ENCODE data around the gene FHAD1. TPM values are rescaled to one million over a fixed set of nuclear protein-coding genes. Genes with fewer than 3 reads are reported as not detected.
A peak's percentile ranks its signal among the peaks of the same experiment; 100 is the strongest.

Gene FHAD1
- total and polyA plus RNA-seq, 9 of the 15 experiments (the other 6 are each of a cell fraction or from before 2014, with no cell fraction given) = 0.32 to 2.1 (median 1.5) TPM; not detected in 1

- TF ChIP-seq SMARCA5 (IDR thresholded peaks at IDR 0.05) (0 out of 2 replicates have a peak, but pooled peaks have one; percentile 92), RFX7 (CRISPR knock-in tag; IDR thresholded peaks at IDR 0.05) (no peak), PHB2 (IDR thresholded peaks at IDR 0.05; ENCODE audit: low read depth) (peak; percentile 56; the same call in 1 of the 2 replicates), CHD1 (IDR thresholded peaks at IDR 0.05; ENCODE audit: low read length) (no peak), KDM4B (IDR thresholded peaks at IDR 0.05; ENCODE audit: borderline replicate concordance in 2 of 2, low read depth in 1 of 2) (no peak), NR4A1 (CRISPR knock-in tag; IDR thresholded peaks at IDR 0.05) (no peak), NR4A1 (tag; IDR thresholded peaks at IDR 0.05) (no peak), ZBTB5 (IDR thresholded peaks at IDR 0.05) (no peak), NFYB (IDR thresholded peaks at IDR 0.05; ENCODE audit: extremely low read depth, insufficient read length) (no peak), ZNF609 (CRISPR knock-in tag; IDR thresholded peaks at IDR 0.05; ENCODE audit: borderline replicate concordance) (no peak), C11orf30 (IDR thresholded peaks at IDR 0.05; ENCODE audit: low read depth) (peak; percentile 86), ZBTB33 (CRISPR knock-in tag; IDR thresholded peaks at IDR 0.05) (0 out of 2 replicates have a peak, but pooled peaks have one; percentile 21), ARID1B (IDR thresholded peaks at IDR 0.05) (peak; percentile 93), ZNF3 (CRISPR knock-in tag; IDR thresholded peaks at IDR 0.05) (no peak), SIRT6 (IDR thresholded peaks at IDR 0.05; ENCODE audit: low read depth, low read length) (no peak), ZNF778 (CRISPR knock-in tag; IDR thresholded peaks at IDR 0.05) (no peak), POLR2A (conservative IDR thresholded peaks at IDR 0.05) (no peak), SREBF1 (IDR thresholded peaks at IDR 0.05; ENCODE audit: borderline replicate concordance, low read depth, low read length) (no peak), ARID2 (IDR thresholded peaks at IDR 0.05) (no peak), KLF13 (tag; IDR thresholded peaks at IDR 0.05; ENCODE audit: borderline replicate concordance, low read depth) (no peak), FOXJ3 (CRISPR knock-in tag; IDR thresholded peaks at IDR 0.05) (no peak)
These were observed 13.6 kb downstream of the FHAD1 start (continued) for GRCh38 chr1:15260418-15261154.

Measured in K562 (cell line).